Muscle of leg (tissue), 11 donors: ENCODE measurements around the gene STAC3. TPM values are rescaled to one million over a fixed set of nuclear protein-coding genes. Genes with fewer than 3 reads are reported as not detected.

Experiments used
- DNase-seq: peaks from one replicate; pipeline ENCODE4 v3.0.0; 2013
- H3K27ac ChIP-seq: one replicate; pipeline ENCODE4 v1.5.1; 2013; ENCODE audit warnings: mild to moderate bottlenecking, low read length, control low read depth
- H3K27me3 ChIP-seq: one replicate; pipeline ENCODE4 v1.6.1; 2013; ENCODE audit warnings: low read length; ENCODE audit not compliant: control insufficient read depth, insufficient read depth
- H3K36me3 ChIP-seq: one replicate; pipeline ENCODE4 v1.6.1; 2013; ENCODE audit warnings: low read length; ENCODE audit not compliant: control insufficient read depth, insufficient read depth
- H3K4me1 ChIP-seq: one replicate; pipeline ENCODE4 v1.6.1; 2013; ENCODE audit warnings: low read length; ENCODE audit not compliant: control insufficient read depth, insufficient read depth
- H3K4me3 ChIP-seq: one replicate; pipeline ENCODE4 v1.5.1; 2013; ENCODE audit warnings: low read length, control low read depth
- H3K9me3 ChIP-seq: replicated peaks from 2 replicates; pipeline ENCODE4 v1.6.1; 2013; ENCODE audit warnings: low read depth, low read length; ENCODE audit not compliant: control insufficient read depth
- WGBS: methylation state at CpG from one replicate; pipeline ENCODE4 v1.1.5; 2013; ENCODE audit warnings: missing lambda C conversion rate; ENCODE audit not compliant: insufficient coverage; 5-methylcytosine and 5-hydroxymethylcytosine counted together
- polyA plus RNA-seq, 8 donors: library from polyadenylated mRNA; unstranded; fragments of 120-200 nt; gene quantifications; one replicate each; pipeline versions ENCODE4 v1.2.1 to v1.2.3, GENCODE V29; 2013; ENCODE audit warnings: inconsistent platforms in 1 of 8, low replicate concordance in 1 of 8; ENCODE audit not compliant: insufficient read length in 8 of 8, insufficient read depth in 1 of 8
- total RNA-seq: library from RNA; stranded (reverse); fragments of 120-200 nt; gene quantifications from one replicate; pipeline ENCODE4 v1.2.4, GENCODE V29; 2013

Gene STAC3
- total and polyA plus RNA-seq, 9 donors: 202 to 499 (median 426) TPM

DNA sequence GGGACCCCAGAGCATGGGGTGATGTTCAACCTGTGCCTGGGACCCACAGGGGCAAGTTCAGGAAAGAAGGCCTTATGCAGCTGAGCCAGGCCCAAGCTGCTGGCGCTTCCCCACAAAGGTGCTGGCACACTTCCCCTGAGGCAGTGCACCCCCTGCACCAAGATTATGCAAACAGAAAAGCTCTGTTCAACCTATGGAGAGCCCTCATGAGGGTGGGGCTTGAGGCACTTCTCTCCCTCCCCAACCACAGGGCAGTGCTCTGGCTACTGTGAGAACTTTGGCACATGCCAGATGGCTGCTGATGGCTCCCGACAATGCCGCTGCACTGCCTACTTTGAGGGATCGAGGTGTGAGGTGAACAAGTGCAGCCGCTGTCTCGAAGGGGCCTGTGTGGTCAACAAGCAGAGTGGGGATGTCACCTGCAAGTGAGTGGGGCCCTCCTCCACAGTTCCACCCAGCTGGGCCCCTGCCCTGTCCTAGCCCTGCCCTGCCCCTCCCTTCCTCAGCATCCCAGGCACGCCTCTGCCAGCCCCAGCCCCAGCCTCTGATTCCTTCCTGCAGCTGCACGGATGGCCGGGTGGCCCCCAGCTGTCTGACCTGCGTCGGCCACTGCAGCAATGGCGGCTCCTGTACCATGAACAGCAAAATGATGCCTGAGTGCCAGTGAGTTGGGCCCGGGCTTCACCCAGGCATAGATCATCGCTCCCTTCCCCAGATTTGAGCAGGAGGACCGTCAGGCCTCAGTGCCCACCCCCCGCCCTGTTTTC lies 39.9 kb downstream of the STAC3 start:
- Histone ChIP-seq H3K4me3 (no peak overlapping the region), H3K27me3 (peaks cover 28% of the 10 kb centered on the region), H3K27ac (no peak overlapping the region), H3K4me1 (peaks cover 39% of the 10 kb centered on the region), H3K36me3 (peaks cover 64% of the 10 kb centered on the region), H3K9me3 (no peaks in the 10 kb centered on the region)
- DNase-seq: no peak
- WGBS: 68% methylated on average over 12 of the region's 16 CpGs

- H3K4me1 ChIP-seq: peaks cover 33% of the 10 kb centered on the region
- WGBS: 85% methylated on average over 15 of the region's 15 CpGs
Measured at GRCh38 chr12:57210461-57210860, 40.5 kb downstream of the STAC3 start.

DNA sequence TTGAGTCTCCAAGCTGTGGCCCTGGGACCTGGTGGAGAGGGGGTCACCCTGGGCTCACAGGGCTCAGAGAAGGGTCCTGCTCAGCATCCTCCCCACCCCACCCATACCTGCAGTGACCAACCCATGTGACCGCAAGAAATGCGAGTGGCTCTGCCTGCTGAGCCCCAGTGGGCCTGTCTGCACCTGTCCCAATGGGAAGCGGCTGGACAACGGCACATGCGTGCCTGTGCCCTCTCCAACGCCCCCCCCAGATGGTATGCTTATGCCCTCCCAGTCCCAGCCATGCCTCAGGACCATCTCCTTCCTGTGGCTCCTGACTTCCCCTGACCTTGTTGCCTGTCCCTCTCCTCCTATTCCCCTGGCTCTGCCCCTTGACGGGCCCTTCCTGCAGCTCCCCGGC lies 41.1 kb downstream of the STAC3 start:
- H3K27me3 ChIP-seq: peaks cover 16% of the 10 kb centered on the region
- no peak for DNase-seq
- peaks cover 75% of the 10 kb centered on the region for H3K36me3 ChIP-seq
- WGBS: 74% methylated on average over 8 of the region's 8 CpGs
- no peak overlapping the region for H3K27ac ChIP-seq
- no peaks in the 10 kb centered on the region for H3K9me3 ChIP-seq
- no peak overlapping the region for H3K4me3 ChIP-seq
- peaks cover 27% of the 10 kb centered on the region for H3K4me1 ChIP-seq

More at GRCh38 chr12:57210461-57210860, 40.5 kb downstream of the STAC3 start:
- DNase-seq: no peak
- Histone ChIP-seq H3K4me3 (no peak overlapping the region), H3K27ac (no peak overlapping the region), H3K36me3 (peaks cover 70% of the 10 kb centered on the region), H3K27me3 (peaks cover 21% of the 10 kb centered on the region), H3K9me3 (no peaks in the 10 kb centered on the region)

GRCh38 chr12:57208631-57209282 lies 42.2 kb downstream of the STAC3 start:
- Histone ChIP-seq H3K9me3 (no peaks in the 10 kb centered on the region), H3K27me3 (peaks cover 4% of the 10 kb centered on the region), H3K4me1 (peaks cover 16% of the 10 kb centered on the region), H3K27ac (no peak overlapping the region), H3K4me3 (no peak overlapping the region), H3K36me3 (peaks cover 84% of the 10 kb centered on the region)
- no peak for DNase-seq
- WGBS: 60% methylated on average over 19 of the region's 22 CpGs

DNA sequence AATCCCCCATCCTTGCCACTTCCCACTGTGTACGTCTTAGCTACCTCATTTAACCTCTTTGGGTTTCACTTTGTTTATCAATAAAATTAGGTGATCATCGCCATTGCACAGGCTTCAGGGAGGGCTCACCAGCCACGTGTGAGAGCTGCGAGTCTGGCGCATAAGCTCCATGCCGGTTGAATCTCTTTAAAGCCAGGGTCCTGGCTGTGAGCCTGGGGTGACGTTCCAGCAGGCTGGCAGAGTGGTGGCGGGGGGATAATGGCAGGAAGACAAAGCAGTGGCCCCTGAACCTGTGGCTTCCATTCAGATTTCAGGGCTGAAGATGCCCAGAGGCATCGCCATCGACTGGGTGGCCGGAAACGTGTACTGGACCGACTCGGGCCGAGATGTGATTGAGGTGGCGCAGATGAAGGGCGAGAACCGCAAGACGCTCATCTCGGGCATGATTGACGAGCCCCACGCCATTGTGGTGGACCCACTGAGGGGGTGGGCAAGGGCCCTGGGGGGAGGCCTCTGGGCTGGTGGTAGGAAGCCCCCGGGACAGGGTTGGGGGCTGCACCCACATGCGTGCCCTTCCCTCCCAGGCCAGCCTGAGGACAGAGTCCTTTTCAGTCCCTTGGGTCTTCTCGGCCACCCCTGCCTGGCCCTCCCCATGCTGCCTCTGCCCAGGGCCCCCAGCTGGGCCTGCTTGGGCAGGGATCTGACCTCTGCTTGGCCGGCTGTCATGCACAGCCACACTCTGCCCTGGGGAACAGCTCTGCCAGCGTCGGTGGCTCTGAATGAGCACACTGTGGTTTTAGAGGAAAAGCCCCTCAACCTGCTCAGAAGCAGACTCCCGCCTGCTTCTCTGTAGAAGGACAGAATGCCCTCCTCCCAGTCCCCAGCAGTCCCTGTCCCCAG lies 43.0 kb downstream of the STAC3 start:
- no peak overlapping the region for H3K4me3 ChIP-seq
- H3K27ac ChIP-seq: no peak overlapping the region
- WGBS: 79% methylated on average over 28 of the region's 29 CpGs
- H3K4me1 ChIP-seq: peaks cover 11% of the 10 kb centered on the region
- no peaks in the 10 kb centered on the region for H3K27me3 ChIP-seq
- DNase-seq: no peak
- H3K36me3 ChIP-seq: peaks cover 87% of the 10 kb centered on the region
- no peaks in the 10 kb centered on the region for H3K9me3 ChIP-seq

DNA sequence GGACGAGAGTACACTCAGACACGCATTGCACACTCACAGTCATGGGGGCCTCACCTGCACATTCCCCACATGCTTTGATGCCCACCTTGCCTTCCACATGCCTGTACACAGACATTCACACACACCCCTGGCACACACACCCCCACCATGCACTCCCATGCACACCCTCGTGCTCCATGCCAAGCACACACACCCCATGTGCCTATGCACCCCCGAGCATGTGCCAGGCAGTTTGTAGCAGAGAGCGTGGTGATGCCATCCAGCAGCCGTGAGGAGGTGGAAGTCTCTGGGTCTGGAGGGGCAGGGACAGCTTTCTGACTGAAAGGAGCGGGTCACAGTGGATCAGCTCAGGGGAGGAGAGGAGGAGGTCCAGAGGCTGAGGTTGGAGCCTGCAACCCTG lies 45.1 kb downstream of the STAC3 start:
- WGBS: 83% methylated on average over 5 of the region's 7 CpGs
- H3K36me3 ChIP-seq: peaks cover 85% of the 10 kb centered on the region
- no peak overlapping the region for H3K27ac ChIP-seq
- no peak for DNase-seq
- H3K4me1 ChIP-seq: peaks cover 13% of the 10 kb centered on the region
- H3K27me3 ChIP-seq: no peaks in the 10 kb centered on the region
- H3K9me3 ChIP-seq: no peaks in the 10 kb centered on the region
- H3K4me3 ChIP-seq: no peak overlapping the region

GRCh38 chr12:57205186-57205585 lies 45.8 kb downstream of the STAC3 start:
- Histone ChIP-seq H3K27me3 (no peaks in the 10 kb centered on the region), H3K36me3 (peaks cover 86% of the 10 kb centered on the region), H3K9me3 (no peaks in the 10 kb centered on the region), H3K4me3 (no peak overlapping the region), H3K27ac (no peak overlapping the region), H3K4me1 (peaks cover 12% of the 10 kb centered on the region)
- DNase-seq: no peak
- 93% methylated on average over 16 of the region's 26 CpGs for WGBS

DNA sequence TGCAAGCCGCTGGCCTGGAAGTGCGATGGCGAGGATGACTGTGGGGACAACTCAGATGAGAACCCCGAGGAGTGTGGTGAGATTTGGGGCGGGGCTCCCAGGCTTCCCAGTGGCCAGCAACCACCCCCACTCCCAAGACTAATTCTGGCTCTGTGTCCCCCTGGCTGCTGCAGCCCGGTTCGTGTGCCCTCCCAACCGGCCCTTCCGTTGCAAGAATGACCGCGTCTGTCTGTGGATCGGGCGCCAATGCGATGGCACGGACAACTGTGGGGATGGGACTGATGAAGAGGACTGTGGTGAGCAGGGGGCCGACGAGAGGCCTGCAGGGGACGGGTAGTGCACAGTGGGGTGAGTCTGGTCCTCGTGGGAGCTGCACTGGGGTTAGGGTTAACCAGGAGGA lies 46.5 kb downstream of the STAC3 start:
- Histone ChIP-seq H3K36me3 (peaks cover 86% of the 10 kb centered on the region), H3K27ac (no peak overlapping the region), H3K27me3 (no peaks in the 10 kb centered on the region), H3K4me1 (peaks cover 12% of the 10 kb centered on the region), H3K4me3 (no peak overlapping the region), H3K9me3 (no peaks in the 10 kb centered on the region)
- WGBS: 85% methylated on average over 14 of the region's 19 CpGs
- DNase-seq: no peak

DNA sequence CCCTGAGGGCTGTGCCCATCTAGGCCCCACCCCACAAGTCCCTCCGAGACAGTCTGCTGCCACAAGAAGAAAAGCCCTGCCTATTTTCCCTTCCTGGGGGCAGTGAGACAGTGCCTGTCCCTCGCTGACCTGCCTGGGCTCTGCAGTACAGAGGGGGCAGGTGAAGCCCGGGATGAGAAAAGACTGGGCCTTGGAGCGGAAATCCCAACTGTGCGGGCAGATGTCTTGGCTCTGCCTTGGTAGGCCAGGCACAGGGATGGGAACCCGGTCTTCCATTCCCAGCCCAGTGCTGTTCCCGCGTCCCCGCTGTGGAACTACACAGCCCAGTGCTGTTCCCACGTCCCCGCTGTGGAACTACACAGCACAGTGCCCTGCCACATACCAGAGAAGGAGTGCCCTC lies 47.2 kb downstream of the STAC3 start:
- H3K36me3 ChIP-seq: peaks cover 87% of the 10 kb centered on the region

GRCh38 chr12:57203201-57203600 lies 47.8 kb downstream of the STAC3 start:
- Histone ChIP-seq H3K27ac (no peak overlapping the region), H3K4me3 (no peak overlapping the region), H3K27me3 (no peaks in the 10 kb centered on the region), H3K36me3 (peaks cover 87% of the 10 kb centered on the region), H3K4me1 (peaks cover 5% of the 10 kb centered on the region), H3K9me3 (no peaks in the 10 kb centered on the region)
- DNase-seq: no peak
- WGBS: 89% methylated on average over 28 of the region's 28 CpGs

More for the DNA sequence above, 47.2 kb downstream of the STAC3 start:
- no peak for DNase-seq
- H3K4me3 ChIP-seq: no peak overlapping the region
- H3K27me3 ChIP-seq: no peaks in the 10 kb centered on the region
- H3K9me3 ChIP-seq: no peaks in the 10 kb centered on the region
- peaks cover 11% of the 10 kb centered on the region for H3K4me1 ChIP-seq
- no peak overlapping the region for H3K27ac ChIP-seq
- WGBS: 80% methylated on average over 9 of the region's 11 CpGs
